ENCODE data around the gene WDR45B.

GRCh38 chr17:82650723-82651122 is 2.5 kb upstream of the WDR45B start:
- TF ChIP-seq TEAD4 (IDR thresholded peaks at IDR 0.05; ENCODE audit: borderline replicate concordance, insufficient read depth): no peak
- TF ChIP-seq PBX3 (IDR thresholded peaks at IDR 0.05): no peak
- no peak for TF ChIP-seq MEF2A (IDR thresholded peaks at IDR 0.05; ENCODE audit: borderline replicate concordance, low read depth)
- no peak for TF ChIP-seq RFX5 (IDR thresholded peaks at IDR 0.05; ENCODE audit: low read length)
- TF ChIP-seq CTCF (IDR thresholded peaks at IDR 0.05): no peak
- TF ChIP-seq SIN3A (IDR thresholded peaks at IDR 0.05; ENCODE audit: borderline replicate concordance, low read depth, low read length): no peak

Data from SK-N-SH (cell line).